H54 (cell line): ENCODE measurements around the gene DCAF8.

ENCODE experiments used
- DNase-seq: peaks from one replicate; pipeline ENCODE4 v3.0.0; 2011; ENCODE audit warnings: low spot score, mixed read lengths; ENCODE audit not compliant: insufficient read length
- FAIRE-seq: peaks from 3 replicates; lab custom pipeline; 2011; peaks lifted over from hg19 to GRCh38; lab: Jason Lieb, UNC
- POLR2A ChIP-seq: IDR thresholded peaks from 2 replicates; pipeline ENCODE4 v1.6.1; 2011; ENCODE audit warnings: low read depth, mild to moderate bottlenecking, low read length

DCAF8 gene

DNA sequence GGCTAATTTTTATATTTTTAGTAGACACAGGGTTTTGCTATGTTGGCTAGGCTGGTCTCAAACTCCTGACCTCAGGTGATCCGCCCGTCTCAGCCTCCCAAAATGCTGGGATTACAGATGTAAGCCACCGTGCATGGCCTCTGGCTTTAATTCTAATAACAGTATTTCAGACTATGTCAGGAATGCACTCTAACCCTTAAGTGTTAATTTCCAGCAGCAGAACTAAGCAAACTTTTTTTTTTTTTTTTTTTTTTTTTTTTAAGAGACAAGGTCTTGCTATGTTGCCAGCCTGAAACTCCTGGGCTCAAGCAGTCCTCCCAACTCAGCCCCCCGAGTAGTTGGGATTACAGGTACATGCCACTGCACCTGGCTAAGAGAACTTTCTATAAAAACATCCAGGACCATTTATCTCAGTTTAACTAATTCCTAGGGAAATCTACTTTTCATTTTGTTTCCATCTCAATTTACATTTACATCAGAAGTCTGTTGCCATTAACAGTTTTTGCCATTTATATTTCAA is 6.5 kb downstream of the DCAF8 start:
- FAIRE-seq: no peak
- no peak for TF ChIP-seq POLR2A

DNA sequence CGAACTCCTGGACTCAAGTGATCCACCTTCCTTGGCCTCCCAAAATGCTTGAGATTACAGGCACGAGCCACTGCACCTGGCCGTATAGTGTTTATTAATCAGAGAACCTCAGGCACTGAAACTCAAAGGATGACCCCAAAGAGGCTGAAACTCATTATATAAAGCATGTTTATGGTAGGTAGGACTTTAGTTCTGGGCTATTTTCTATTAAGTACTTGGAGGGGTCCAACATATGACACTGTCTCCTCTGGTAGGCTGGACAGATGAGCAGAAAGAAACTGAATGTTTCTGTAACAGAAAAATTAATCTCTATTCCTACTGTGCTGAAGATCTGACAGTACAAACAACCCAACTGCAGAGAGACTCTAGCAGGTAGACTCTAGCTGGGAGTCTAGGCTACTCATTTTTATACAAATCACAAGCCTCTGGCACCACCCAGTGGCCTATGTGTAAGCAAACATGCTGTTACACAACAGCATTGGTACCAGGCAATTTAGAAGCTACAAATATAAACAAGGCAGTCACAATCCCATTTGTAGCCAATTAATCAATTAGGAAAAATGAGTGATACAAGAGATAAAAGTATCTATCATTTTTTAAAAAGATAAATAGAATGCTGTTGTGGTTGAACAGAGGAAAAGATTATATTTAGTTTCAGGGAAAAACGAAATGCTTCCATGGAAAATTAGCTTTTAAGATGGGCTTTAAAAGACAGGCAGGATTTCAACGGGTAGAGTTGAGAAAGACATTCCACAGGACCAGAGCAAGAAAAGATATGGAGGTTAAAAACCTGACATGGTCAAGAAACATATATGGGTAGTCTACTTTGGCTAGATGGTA is 10.4 kb downstream of the DCAF8 start:
- peak; percentile 80 for FAIRE-seq
- TF ChIP-seq POLR2A: no peak
- DNase-seq: peak; percentile 61

More for the DNA sequence above, 6.5 kb downstream of the DCAF8 start:
- DNase-seq: no peak

DNA sequence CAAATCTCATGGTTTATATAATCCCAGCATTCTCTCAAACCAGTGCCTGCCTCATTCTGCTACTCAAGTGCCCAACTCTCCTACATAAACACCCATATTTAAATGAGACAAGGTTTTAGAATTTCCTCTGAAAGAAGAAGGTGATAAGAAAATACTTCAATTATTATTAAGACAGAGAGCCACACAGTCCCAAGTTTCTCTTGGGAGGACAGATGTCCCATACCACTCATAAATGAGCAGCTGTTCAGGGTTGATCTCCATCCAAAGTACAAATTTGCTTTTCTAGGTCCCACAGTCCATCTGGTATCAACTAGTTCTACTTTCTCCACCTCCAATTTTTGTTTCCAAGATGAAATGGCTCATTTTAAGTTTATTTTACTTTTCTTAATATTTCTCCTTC is 11.3 kb downstream of the DCAF8 start:
- no peak for DNase-seq
- no peak for TF ChIP-seq POLR2A
- no peak for FAIRE-seq

DNA sequence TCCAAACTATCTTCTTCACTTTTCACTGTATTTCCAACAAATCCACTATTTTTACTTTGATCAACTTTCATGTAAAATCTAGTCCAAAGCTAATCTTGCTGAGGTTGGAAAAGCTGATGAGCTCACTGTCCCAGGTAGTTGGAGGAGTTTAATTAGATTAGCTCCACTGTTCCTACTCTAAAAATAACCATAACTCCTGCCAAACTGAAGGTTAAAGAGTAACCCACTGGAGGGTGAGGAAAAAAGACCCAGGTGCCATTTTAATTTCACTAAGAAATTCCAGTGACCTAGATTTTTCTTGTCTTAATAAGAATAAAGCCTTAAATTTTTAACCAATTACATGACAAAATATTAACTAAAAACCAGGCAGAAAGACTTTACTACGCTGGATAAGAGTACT is 15.3 kb downstream of the DCAF8 start:
- no peak for FAIRE-seq
- no peak for DNase-seq
- TF ChIP-seq POLR2A: no peak

DNA sequence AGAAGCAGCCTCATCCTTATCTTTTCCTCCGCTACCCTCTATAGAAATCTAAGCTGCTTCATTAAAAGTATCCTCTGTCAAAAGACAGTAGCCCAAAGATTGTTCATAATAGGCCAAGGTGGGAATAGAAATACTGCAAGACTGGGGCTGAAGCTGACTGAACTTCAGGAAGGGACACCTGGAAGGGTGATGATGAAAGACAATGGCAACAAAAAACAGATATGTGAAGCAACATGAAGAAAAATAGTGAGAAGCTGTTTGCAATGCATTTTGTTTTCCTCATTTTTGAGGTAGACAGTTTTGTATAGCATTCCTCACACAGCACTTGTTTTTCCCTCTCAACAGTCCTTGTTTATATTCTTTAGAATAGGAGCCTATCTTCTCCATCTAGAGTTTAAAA is 16.9 kb downstream of the DCAF8 start:
- no peak for FAIRE-seq
- TF ChIP-seq POLR2A: no peak
- DNase-seq: no peak

- no peak for TF ChIP-seq POLR2A
- no peak for FAIRE-seq
- no peak for DNase-seq
These were observed 18.1 kb downstream of the DCAF8 start for GRCh38 chr1:160244209-160244608.

- no peak for FAIRE-seq
- no peak for DNase-seq
- TF ChIP-seq POLR2A: no peak
These were observed 18.6 kb downstream of the DCAF8 start for GRCh38 chr1:160243767-160244166.

GRCh38 chr1:160239582-160240299 is 22.6 kb downstream of the DCAF8 start:
- no peak for DNase-seq
- no peak for TF ChIP-seq POLR2A
- FAIRE-seq: no peak

DNA sequence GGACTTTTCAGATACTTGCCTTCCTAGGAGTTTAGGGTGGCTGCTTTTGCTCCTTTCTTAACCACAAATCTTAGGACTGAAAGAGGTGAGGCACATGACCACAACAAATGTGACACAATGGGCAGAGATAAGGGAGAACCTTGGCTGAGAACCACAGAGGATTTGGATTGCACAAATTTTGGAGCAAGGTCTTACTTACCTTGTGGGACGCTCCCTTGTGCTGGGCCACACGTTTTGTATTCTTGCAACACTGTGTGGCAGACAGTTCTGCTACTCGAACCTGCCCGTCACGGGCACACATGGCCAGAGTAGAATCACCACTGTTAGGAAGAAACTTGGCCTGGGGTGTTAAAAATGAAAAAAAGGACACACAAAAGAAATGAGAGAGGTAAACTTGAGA is 23.9 kb downstream of the DCAF8 start:
- no peak for TF ChIP-seq POLR2A
- DNase-seq: no peak
- no peak for FAIRE-seq

DNA sequence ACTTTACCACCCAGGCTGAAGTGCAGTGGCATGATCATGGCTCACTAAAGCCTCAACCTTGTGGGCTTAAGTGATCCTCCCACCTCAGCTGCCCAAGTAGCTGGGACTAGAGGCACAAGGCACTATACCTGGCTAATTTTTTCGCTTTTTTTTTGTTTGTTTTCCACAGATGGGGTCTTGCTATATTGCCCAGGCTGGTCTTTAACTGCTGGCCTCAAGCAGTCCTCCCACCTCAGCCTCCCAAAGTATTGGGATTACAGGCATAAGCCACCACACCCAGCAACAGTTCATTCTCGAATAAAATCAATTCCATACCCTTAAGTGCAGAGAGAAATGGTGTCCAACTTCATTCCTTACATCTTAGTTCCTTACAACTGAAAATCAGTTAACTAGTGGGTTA is 24.8 kb downstream of the DCAF8 start:
- DNase-seq (no peak), FAIRE-seq (no peak)
- TF ChIP-seq POLR2A: no peak

- no peak for TF ChIP-seq POLR2A
- FAIRE-seq: no peak
These were observed 25.5 kb downstream of the DCAF8 start for GRCh38 chr1:160236806-160237205.

GRCh38 chr1:160232911-160233310 is 29.4 kb downstream of the DCAF8 start:
- DNase-seq (no peak), FAIRE-seq (no peak)
- no peak for TF ChIP-seq POLR2A

More at GRCh38 chr1:160236806-160237205, 25.5 kb downstream of the DCAF8 start:
- no peak for DNase-seq

GRCh38 chr1:160228431-160228830 is 33.9 kb downstream of the DCAF8 start:
- no peak for FAIRE-seq
- DNase-seq: no peak
- TF ChIP-seq POLR2A: no peak

- DNase-seq: no peak
- FAIRE-seq: no peak
- no peak for TF ChIP-seq POLR2A
These were observed 34.8 kb downstream of the DCAF8 start for GRCh38 chr1:160227561-160227960.
